ENCODE measurements around the gene RNPC3.
"Not testable (repeated sequence)": the region's sequence is repeated elsewhere in the genome, so short reads cannot be mapped to it uniquely, and the experiment has no call there.

RNPC3 gene

GRCh38 chr1:103584537-103584936, 59.0 kb downstream of the RNPC3 start:
- DNase-seq (ENCODE audit: low read depth in 1 of 2, low spot score in 1 of 2), result no peak
- Histone ChIP-seq H3K27ac (replicated peaks) (no peak overlapping the region), H3K27me3 (ENCODE audit: insufficient read depth, poor library complexity, severe bottlenecking) (no peaks in the 10 kb centered on the region), H3K4me3 (replicated peaks; ENCODE audit: insufficient read depth, low read length) (no peak overlapping the region)
- TF ChIP-seq SPI1 (IDR thresholded peaks at IDR 0.05; ENCODE audit: borderline replicate concordance, low read depth), result no peak
- TF ChIP-seq POLR2AphosphoS5 (IDR thresholded peaks at IDR 0.05; ENCODE audit: low read depth), result no peak
- TF ChIP-seq, protein P1, sequence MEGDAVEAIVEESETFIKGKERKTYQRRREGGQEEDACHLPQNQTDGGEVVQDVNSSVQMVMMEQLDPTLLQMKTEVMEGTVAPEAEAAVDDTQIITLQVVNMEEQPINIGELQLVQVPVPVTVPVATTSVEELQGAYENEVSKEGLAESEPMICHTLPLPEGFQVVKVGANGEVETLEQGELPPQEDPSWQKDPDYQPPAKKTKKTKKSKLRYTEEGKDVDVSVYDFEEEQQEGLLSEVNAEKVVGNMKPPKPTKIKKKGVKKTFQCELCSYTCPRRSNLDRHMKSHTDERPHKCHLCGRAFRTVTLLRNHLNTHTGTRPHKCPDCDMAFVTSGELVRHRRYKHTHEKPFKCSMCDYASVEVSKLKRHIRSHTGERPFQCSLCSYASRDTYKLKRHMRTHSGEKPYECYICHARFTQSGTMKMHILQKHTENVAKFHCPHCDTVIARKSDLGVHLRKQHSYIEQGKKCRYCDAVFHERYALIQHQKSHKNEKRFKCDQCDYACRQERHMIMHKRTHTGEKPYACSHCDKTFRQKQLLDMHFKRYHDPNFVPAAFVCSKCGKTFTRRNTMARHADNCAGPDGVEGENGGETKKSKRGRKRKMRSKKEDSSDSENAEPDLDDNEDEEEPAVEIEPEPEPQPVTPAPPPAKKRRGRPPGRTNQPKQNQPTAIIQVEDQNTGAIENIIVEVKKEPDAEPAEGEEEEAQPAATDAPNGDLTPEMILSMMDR (IDR thresholded peaks at IDR 0.05; ENCODE audit: insufficient read depth, low read length), result no peak
- TF ChIP-seq, protein P2, sequence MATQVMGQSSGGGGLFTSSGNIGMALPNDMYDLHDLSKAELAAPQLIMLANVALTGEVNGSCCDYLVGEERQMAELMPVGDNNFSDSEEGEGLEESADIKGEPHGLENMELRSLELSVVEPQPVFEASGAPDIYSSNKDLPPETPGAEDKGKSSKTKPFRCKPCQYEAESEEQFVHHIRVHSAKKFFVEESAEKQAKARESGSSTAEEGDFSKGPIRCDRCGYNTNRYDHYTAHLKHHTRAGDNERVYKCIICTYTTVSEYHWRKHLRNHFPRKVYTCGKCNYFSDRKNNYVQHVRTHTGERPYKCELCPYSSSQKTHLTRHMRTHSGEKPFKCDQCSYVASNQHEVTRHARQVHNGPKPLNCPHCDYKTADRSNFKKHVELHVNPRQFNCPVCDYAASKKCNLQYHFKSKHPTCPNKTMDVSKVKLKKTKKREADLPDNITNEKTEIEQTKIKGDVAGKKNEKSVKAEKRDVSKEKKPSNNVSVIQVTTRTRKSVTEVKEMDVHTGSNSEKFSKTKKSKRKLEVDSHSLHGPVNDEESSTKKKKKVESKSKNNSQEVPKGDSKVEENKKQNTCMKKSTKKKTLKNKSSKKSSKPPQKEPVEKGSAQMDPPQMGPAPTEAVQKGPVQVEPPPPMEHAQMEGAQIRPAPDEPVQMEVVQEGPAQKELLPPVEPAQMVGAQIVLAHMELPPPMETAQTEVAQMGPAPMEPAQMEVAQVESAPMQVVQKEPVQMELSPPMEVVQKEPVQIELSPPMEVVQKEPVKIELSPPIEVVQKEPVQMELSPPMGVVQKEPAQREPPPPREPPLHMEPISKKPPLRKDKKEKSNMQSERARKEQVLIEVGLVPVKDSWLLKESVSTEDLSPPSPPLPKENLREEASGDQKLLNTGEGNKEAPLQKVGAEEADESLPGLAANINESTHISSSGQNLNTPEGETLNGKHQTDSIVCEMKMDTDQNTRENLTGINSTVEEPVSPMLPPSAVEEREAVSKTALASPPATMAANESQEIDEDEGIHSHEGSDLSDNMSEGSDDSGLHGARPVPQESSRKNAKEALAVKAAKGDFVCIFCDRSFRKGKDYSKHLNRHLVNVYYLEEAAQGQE (IDR thresholded peaks at IDR 0.05; ENCODE audit: insufficient replicate concordance, low read depth), result no peak
- no peak for TF ChIP-seq GABPA (IDR thresholded peaks at IDR 0.05; ENCODE audit: low read depth)

GRCh38 chr1:103602740-103603139, 77.2 kb downstream of the RNPC3 start:
- not testable (repeated sequence) for DNase-seq (ENCODE audit: low read depth in 1 of 2, low spot score in 1 of 2); H3K27me3 ChIP-seq (ENCODE audit: insufficient read depth, poor library complexity, severe bottlenecking); H3K27ac ChIP-seq (replicated peaks); H3K4me3 ChIP-seq (replicated peaks; ENCODE audit: insufficient read depth, low read length)
